Neural progenitor cell (in vitro differentiated cells): ENCODE measurements around the gene RNF220. TPM values are rescaled to one million over a fixed set of nuclear protein-coding genes. Genes with fewer than 3 reads are reported as not detected.

ENCODE experiments used
- DNase-seq: peaks from one replicate; pipeline ENCODE4 v3.0.0-alpha.2; 2016; ENCODE audit warnings: low spot score
- H2AFZ ChIP-seq: fragments of 200-600 bp; sonication (generic); replicated peaks from 2 replicates; pipeline ENCODE4 v1.6.1; 2016; ENCODE audit warnings: antibody characterized with exemption
- H3F3A ChIP-seq: fragments of 200-600 bp; sonication (generic); 2 replicates; pipeline ENCODE4 v1.6.1; 2016; ENCODE audit warnings: antibody characterized with exemption, low read depth
- H3K27ac ChIP-seq: fragments of 200-600 bp; sonication (generic); 2 replicates; pipeline ENCODE4 v1.5.1; 2016; ENCODE audit warnings: mild to moderate bottlenecking
- H3K27me3 ChIP-seq: fragments of 200-600 bp; sonication (generic); 2 replicates; pipeline ENCODE4 v1.6.1; 2016; ENCODE audit warnings: mild to moderate bottlenecking, moderate library complexity
- H3K36me3 ChIP-seq: fragments of 200-600 bp; sonication (generic); 2 replicates; pipeline ENCODE4 v1.5.1; 2016
- H3K4me1 ChIP-seq: fragments of 200-600 bp; sonication (generic); 2 replicates; pipeline ENCODE4 v1.6.1; 2016; ENCODE audit warnings: mixed run types
- H3K4me2 ChIP-seq: fragments of 200-600 bp; sonication (generic); 2 replicates; pipeline ENCODE4 v1.6.1; 2016
- H3K4me3 ChIP-seq: fragments of 200-600 bp; sonication (generic); 2 replicates; pipeline ENCODE4 v1.5.1; 2016
- H3K79me2 ChIP-seq: fragments of 200-600 bp; sonication (generic); 2 replicates; pipeline ENCODE4 v1.6.1; 2016; ENCODE audit warnings: low read depth
- H3K9ac ChIP-seq: fragments of 200-600 bp; sonication (generic); 2 replicates; pipeline ENCODE4 v1.6.1; 2016
- H3K9me3 ChIP-seq: fragments of 200-600 bp; sonication (generic); 2 replicates; pipeline ENCODE4 v1.5.1; 2016; ENCODE audit warnings: low read depth
- H4K20me1 ChIP-seq: fragments of 200-600 bp; sonication (generic); 2 replicates; pipeline ENCODE4 v1.6.1; 2016; ENCODE audit warnings: low read depth
- H3K27ac Mint-ChIP-seq: 3 replicates; pipeline ENCODE4 v1.8.0; 2021; ENCODE audit warnings: mixed read lengths
- H3K27me3 Mint-ChIP-seq: 2 replicates; pipeline ENCODE4 v1.8.0; 2022; ENCODE audit warnings: low read depth, mild to moderate bottlenecking, inconsistent platforms, moderate library complexity, mixed read lengths; ENCODE audit not compliant: insufficient read depth
- H3K36me3 Mint-ChIP-seq: 3 replicates; pipeline ENCODE4 v1.8.0; 2021; ENCODE audit warnings: mixed read lengths
- H3K4me1 Mint-ChIP-seq: 3 replicates; pipeline ENCODE4 v1.8.0; 2021; ENCODE audit warnings: mixed read lengths
- H3K4me3 Mint-ChIP-seq: 3 replicates; pipeline ENCODE4 v1.8.0; 2021; ENCODE audit warnings: mild to moderate bottlenecking, moderate library complexity, mixed read lengths
- H3K9me3 Mint-ChIP-seq: 3 replicates; pipeline ENCODE4 v1.8.0; 2020; ENCODE audit warnings: mixed read lengths
- CTCF ChIP-seq: fragments of 200-600 bp; sonication (generic); IDR thresholded peaks from 2 replicates; pipeline ENCODE4 v1.5.1; 2017; ENCODE audit warnings: antibody characterized with exemption, mild to moderate bottlenecking
- EZH2 ChIP-seq: fragments of 200-600 bp; sonication (generic); IDR thresholded peaks from 2 replicates; pipeline ENCODE4 v1.6.1; 2017; ENCODE audit warnings: antibody characterized with exemption, mild to moderate bottlenecking, moderate library complexity
- EZH2phosphoT487 ChIP-seq: fragments of 200-600 bp; sonication (generic); IDR thresholded peaks from 2 replicates; pipeline ENCODE4 v1.6.1; 2017; ENCODE audit warnings: antibody characterized with exemption
- total RNA-seq: library from RNA; depleted of rRNA; stranded (reverse); fragments of >200 nt; gene quantifications from 2 replicates; pipeline ENCODE4 v1.2.3, GENCODE V29; 2015; ENCODE audit warnings: low replicate concordance

Gene RNF220
- total RNA-seq, 1 donor from 2014 or later, result 93.8 TPM

- no peak for TF ChIP-seq CTCF
- TF ChIP-seq EZH2phosphoT487, result no peak
- no peak for TF ChIP-seq EZH2
- Histone ChIP-seq H2AFZ (no peak overlapping the region), H3K27ac (no peak overlapping the region), H3K9ac (no peak overlapping the region), H3K27me3 (peaks cover 23% of the 10 kb centered on the region), H3K9me3 (no peaks in the 10 kb centered on the region), H3F3A (no peaks in the 10 kb centered on the region), H3K36me3 (no peaks in the 10 kb centered on the region), H3K4me3 (no peak overlapping the region), H4K20me1 (no peaks in the 10 kb centered on the region), H3K79me2 (no peaks in the 10 kb centered on the region), H3K4me1 (no peaks in the 10 kb centered on the region), H3K4me2 (no peak overlapping the region)
- Mint-ChIP-seq H3K4me1 (no peaks in the 10 kb centered on the region), H3K27me3 (peaks cover 7% of the 10 kb centered on the region), H3K27ac (no peak overlapping the region), H3K9me3 (peaks cover 8% of the 10 kb centered on the region), H3K4me3 (no peak overlapping the region), H3K36me3 (peaks cover 5% of the 10 kb centered on the region)
- DNase-seq, result no peak
These were observed 55.2 kb downstream of the RNF220 start for GRCh38 chr1:44460107-44460882.

DNA sequence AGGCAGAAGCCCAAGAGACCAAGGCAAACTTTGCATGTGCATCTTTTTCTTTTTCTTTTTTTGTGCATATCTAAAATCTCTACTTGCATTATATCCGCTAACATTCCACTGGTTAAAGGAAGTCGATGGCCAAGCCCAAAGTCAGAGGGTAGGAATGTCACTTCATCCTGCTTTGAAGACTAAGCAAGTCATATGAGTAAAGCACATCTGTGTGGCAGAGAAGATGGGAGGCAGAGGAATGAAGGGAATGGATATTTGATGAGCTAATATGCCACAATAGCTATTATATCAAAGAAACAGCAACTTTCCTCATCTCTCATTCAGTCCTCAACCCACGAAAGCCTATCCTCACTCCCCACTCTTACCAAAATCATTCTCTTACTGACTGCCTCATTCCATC lies 59.3 kb downstream of the RNF220 start:
- Histone ChIP-seq H3K36me3 (no peaks in the 10 kb centered on the region), H3F3A (no peaks in the 10 kb centered on the region), H3K9me3 (no peaks in the 10 kb centered on the region), H3K4me3 (no peak overlapping the region), H3K4me2 (no peak overlapping the region), H3K9ac (no peak overlapping the region), H3K27me3 (peaks cover 13% of the 10 kb centered on the region), H3K27ac (no peak overlapping the region), H3K4me1 (no peaks in the 10 kb centered on the region), H4K20me1 (no peaks in the 10 kb centered on the region), H3K79me2 (no peaks in the 10 kb centered on the region), H2AFZ (no peak overlapping the region)
- Mint-ChIP-seq H3K9me3 (peaks cover 11% of the 10 kb centered on the region), H3K4me1 (no peaks in the 10 kb centered on the region), H3K4me3 (no peak overlapping the region), H3K27me3 (peaks cover 4% of the 10 kb centered on the region), H3K27ac (no peak overlapping the region), H3K36me3 (peaks cover 8% of the 10 kb centered on the region)
- DNase-seq, result no peak
- TF ChIP-seq EZH2phosphoT487, result no peak
- no peak for TF ChIP-seq CTCF
- TF ChIP-seq EZH2, result no peak

- H3K27me3 Mint-ChIP-seq, result peaks cover 3% of the 10 kb centered on the region
- H3K4me1 Mint-ChIP-seq, result peaks cover 3% of the 10 kb centered on the region
- no peak overlapping the region for H3K27ac Mint-ChIP-seq
- Histone ChIP-seq H3K27ac (no peak overlapping the region), H4K20me1 (no peaks in the 10 kb centered on the region), H3K9ac (no peak overlapping the region), H3F3A (no peaks in the 10 kb centered on the region), H3K36me3 (no peaks in the 10 kb centered on the region), H3K27me3 (no peaks in the 10 kb centered on the region), H3K4me1 (no peaks in the 10 kb centered on the region), H3K4me2 (no peak overlapping the region), H2AFZ (no peak overlapping the region), H3K4me3 (no peak overlapping the region), H3K79me2 (no peaks in the 10 kb centered on the region), H3K9me3 (no peaks in the 10 kb centered on the region)
- H3K4me3 Mint-ChIP-seq, result no peak overlapping the region
- peaks cover 11% of the 10 kb centered on the region for H3K9me3 Mint-ChIP-seq
- TF ChIP-seq CTCF (no peak), EZH2phosphoT487 (no peak), EZH2 (no peak)
- peaks cover 5% of the 10 kb centered on the region for H3K36me3 Mint-ChIP-seq
- DNase-seq, result no peak
These were observed 62.5 kb downstream of the RNF220 start for GRCh38 chr1:44467566-44467965.
